ENCODE data around the gene NPR3.
"Not testable (repeated sequence)": the region's sequence is repeated elsewhere in the genome, so short reads cannot be mapped to it uniquely, and the experiment has no call there.

Gene NPR3

DNA sequence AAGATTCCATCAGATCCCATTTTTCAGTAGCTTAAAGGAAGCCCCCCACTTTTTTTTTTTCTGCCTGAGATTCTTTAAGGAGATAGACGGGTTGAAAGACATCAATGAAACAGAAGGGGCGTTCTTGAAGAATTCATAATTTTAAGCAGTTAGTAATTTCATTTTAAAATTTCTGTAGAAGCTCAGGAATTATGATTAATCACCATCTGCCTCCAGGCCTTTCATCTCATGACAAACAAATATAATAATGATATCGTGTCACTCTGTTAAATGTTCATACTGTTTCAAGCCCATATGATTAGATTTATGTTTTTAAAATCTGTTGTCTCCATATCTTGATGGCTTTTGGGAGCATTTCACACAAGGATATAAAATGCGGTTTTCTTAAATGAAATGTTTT lies 75.2 kb downstream of the NPR3 start:
- TF ChIP-seq, protein P1, sequence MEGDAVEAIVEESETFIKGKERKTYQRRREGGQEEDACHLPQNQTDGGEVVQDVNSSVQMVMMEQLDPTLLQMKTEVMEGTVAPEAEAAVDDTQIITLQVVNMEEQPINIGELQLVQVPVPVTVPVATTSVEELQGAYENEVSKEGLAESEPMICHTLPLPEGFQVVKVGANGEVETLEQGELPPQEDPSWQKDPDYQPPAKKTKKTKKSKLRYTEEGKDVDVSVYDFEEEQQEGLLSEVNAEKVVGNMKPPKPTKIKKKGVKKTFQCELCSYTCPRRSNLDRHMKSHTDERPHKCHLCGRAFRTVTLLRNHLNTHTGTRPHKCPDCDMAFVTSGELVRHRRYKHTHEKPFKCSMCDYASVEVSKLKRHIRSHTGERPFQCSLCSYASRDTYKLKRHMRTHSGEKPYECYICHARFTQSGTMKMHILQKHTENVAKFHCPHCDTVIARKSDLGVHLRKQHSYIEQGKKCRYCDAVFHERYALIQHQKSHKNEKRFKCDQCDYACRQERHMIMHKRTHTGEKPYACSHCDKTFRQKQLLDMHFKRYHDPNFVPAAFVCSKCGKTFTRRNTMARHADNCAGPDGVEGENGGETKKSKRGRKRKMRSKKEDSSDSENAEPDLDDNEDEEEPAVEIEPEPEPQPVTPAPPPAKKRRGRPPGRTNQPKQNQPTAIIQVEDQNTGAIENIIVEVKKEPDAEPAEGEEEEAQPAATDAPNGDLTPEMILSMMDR (IDR thresholded peaks at IDR 0.05; ENCODE audit: borderline replicate concordance, control extremely low read depth, extremely low read depth, insufficient read depth, missing control alignments): no peak
- in situ Hi-C loops (cut with MboI; ENCODE audit: low sequenced_read_pairs, unreplicated experiment): no loop called here
- no peak for DNase-seq (ENCODE audit: low spot score)

DNA sequence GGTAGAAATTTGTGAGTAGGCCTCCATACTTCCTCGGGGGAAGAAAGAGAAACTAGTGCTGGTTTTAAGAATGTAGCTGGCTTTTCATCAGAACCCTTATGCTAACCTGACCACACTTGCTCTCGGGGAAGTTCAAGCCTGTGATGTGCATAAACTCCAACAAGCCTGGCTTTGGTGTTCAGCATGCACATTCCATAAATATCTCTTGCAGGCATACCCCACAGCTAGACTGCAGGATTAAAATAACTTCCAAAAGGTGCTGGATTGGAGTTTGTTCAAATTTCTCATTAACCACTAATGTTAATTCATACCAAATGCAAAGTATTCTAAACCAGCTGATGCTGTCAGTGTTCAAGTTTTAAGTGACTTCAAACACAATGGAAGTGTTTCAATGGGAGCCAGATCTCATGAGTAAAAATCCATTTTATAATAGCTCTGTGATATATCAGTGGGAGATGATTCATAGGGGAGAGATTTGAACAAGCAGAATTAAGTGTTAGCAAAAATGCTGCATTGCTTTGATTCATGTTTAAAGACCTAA lies 79.4 kb downstream of the NPR3 start:
- in situ Hi-C loops (cut with MboI; ENCODE audit: low sequenced_read_pairs, unreplicated experiment): no loop called here
- DNase-seq (ENCODE audit: low spot score): no peak
- TF ChIP-seq, protein P1 (IDR thresholded peaks at IDR 0.05; ENCODE audit: borderline replicate concordance, control extremely low read depth, extremely low read depth, insufficient read depth, missing control alignments): no peak

DNA sequence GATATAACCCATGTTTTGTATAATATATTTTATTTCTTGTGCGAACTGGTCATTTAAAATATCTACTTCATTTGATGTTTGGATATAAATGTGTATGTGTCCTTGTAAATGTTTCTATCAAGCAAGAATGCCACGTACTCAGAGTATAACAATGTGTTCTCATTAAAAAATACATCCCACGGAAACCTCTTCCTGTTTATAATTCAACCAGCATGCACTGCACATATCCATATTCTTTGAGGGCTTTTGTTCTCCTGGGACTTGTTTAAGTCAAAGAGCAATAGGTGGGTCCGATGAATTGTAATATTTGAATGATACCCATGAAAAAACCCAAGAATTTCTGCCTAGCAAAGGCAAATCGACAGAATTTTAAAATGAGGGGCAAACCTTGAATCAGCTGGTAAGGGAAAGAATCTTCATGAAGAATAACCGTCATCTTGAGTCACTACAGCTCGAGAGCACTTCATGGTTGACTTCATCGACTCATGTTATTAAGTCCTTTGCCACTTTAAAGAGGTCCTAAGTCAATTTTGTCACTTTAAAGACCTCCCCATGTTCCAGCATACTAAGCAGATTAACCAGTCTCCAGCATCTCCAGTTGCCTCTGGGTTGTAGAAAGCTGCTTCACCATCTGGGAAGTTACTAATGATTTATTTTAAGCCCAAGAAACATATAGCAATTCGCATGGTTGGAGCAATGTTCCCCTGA lies 80.6 kb downstream of the NPR3 start:
- TF ChIP-seq, protein P1 (IDR thresholded peaks at IDR 0.05; ENCODE audit: borderline replicate concordance, control extremely low read depth, extremely low read depth, insufficient read depth, missing control alignments): no peak
- in situ Hi-C loops (cut with MboI; ENCODE audit: low sequenced_read_pairs, unreplicated experiment): no loop called here
- DNase-seq (ENCODE audit: low spot score): no peak

DNA sequence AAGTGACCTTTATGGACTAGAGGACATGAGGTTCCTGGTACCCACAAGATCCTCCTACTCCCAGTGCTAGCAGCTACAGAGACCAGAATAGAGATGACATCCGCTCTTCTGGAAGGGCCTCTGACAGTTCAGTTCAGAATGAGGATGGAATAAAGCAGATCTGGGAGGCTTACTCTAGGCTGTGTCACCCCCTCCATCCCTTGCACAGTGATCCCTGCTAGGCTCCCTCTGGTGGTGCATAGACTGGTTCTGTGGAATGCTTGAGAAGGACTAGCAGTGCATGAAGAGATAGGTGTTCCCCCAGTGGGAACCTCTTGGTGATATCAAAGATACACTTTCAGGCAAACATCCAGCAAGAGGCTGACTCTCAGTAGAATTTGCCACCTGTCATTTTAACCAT lies 83.0 kb downstream of the NPR3 start:
- no peak for DNase-seq (ENCODE audit: low spot score)
- in situ Hi-C loops (cut with MboI; ENCODE audit: low sequenced_read_pairs, unreplicated experiment): no loop called here
- TF ChIP-seq, protein P1 (IDR thresholded peaks at IDR 0.05; ENCODE audit: borderline replicate concordance, control extremely low read depth, extremely low read depth, insufficient read depth, missing control alignments): no peak

DNA sequence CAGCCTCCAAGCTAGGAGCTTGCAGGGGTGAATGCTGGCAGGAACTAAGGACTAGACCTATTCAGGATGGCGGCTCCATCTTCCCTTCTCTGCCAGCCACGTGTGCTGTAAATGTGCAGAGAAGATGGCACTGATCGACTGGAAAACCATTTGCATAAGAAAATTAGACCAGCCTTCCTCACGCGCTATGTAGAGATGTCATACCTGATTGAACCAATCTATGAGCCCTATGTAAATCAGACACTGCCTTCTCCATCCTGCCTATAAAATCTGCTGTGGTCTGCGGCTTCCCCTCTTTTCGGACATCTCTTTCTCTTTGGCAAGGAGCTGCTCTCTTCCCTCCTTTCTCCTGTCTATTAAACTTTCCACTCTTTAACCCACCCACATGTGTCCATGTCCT lies 91.6 kb downstream of the NPR3 start:
- DNase-seq (ENCODE audit: low spot score): no peak
- in situ Hi-C loops (cut with MboI; ENCODE audit: low sequenced_read_pairs, unreplicated experiment): no loop called here
- TF ChIP-seq, protein P1 (IDR thresholded peaks at IDR 0.05; ENCODE audit: borderline replicate concordance, control extremely low read depth, extremely low read depth, insufficient read depth, missing control alignments): no peak

DNA sequence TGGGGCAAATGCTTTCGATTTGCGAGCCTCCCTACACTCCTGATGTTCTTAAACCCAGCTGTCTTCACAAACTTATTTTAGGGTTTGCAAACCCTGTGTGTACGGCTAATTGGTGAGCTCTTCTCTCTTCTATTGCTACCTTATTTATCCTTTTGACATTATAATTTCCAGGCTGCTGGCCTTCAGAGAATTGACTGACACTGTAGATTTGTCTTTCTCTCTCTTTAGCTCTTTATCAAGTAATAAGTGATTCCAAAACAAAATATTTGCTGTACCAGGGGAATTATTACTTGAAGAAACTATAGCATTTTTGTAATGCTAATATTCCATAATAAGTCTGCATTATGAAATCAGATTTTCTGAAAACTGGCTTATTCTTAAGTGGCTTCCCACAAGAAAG lies 92.5 kb downstream of the NPR3 start:
- DNase-seq (ENCODE audit: low spot score): no peak
- TF ChIP-seq, protein P1 (IDR thresholded peaks at IDR 0.05; ENCODE audit: borderline replicate concordance, control extremely low read depth, extremely low read depth, insufficient read depth, missing control alignments): no peak
- in situ Hi-C loops (cut with MboI; ENCODE audit: low sequenced_read_pairs, unreplicated experiment): no loop called here

DNA sequence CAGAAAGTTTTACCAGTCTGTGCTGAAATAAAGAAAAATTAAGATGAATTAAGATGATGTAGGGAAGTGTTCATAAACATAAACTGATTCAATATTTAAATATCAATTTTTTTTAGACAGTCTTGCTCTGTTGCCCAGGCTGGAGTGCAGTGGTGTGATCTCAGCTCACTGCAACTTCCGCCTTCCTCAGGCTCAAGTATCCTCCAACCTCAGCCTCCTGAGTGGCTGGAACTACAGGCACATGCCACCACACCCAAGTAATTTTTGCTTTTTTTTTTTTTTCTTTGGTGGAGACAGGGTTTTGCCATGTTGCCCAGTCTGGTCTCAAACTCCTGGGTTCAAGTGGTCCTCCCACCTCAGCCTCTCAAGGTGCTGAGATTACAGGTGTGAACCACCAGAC lies 94.3 kb downstream of the NPR3 start:
- DNase-seq (ENCODE audit: low spot score); in situ Hi-C loops (cut with MboI; ENCODE audit: low sequenced_read_pairs, unreplicated experiment): not testable (repeated sequence)

All from GM13976 (cell line).